SJCRH30 (cell line): ENCODE data around the gene MAP1LC3B. TPM values are rescaled to one million over a fixed set of nuclear protein-coding genes. Genes with fewer than 3 reads are reported as not detected.

Experiments
- DNase-seq, 2 experiments: peaks; one replicate each; pipeline ENCODE4 v3.0.0-alpha.2; 2015 to 2020
- H3K27ac ChIP-seq: fragments of 250-450 bp; sonication (Bioruptor Pico); 2 replicates; pipeline ENCODE4 v1.5.1; 2020; ENCODE audit warnings: mild to moderate bottlenecking, moderate library complexity
- H3K27me3 ChIP-seq: fragments of 250-450 bp; sonication (Bioruptor Pico); 2 replicates; pipeline ENCODE4 v1.5.1; 2020; ENCODE audit warnings: mild to moderate bottlenecking, moderate library complexity
- H3K36me3 ChIP-seq: fragments of 250-450 bp; sonication (Bioruptor Pico); 2 replicates; pipeline ENCODE4 v1.5.1; 2020; ENCODE audit warnings: mild to moderate bottlenecking, moderate library complexity
- H3K4me1 ChIP-seq: fragments of 250-450 bp; sonication (Bioruptor Pico); 2 replicates; pipeline ENCODE4 v1.5.1; 2020; ENCODE audit warnings: mild to moderate bottlenecking, moderate library complexity
- H3K4me3 ChIP-seq: fragments of 250-450 bp; sonication (Bioruptor Pico); 2 replicates; pipeline ENCODE4 v1.5.1; 2020; ENCODE audit warnings: mild to moderate bottlenecking, moderate library complexity
- H3K9me3 ChIP-seq: fragments of 250-450 bp; sonication (Bioruptor Pico); replicated peaks from 2 replicates; pipeline ENCODE4 v1.5.1; 2020; ENCODE audit warnings: mild to moderate bottlenecking, moderate library complexity
- total RNA-seq: library from RNA; depleted of rRNA; stranded (reverse); fragments of >200 nt; shearing (Covaris generic); gene quantifications from 2 replicates; pipeline ENCODE4 v1.2.3, GENCODE V29; 2014

Gene MAP1LC3B
- total RNA-seq, 1 experiment from 2014 or later: 12.9 TPM

DNA sequence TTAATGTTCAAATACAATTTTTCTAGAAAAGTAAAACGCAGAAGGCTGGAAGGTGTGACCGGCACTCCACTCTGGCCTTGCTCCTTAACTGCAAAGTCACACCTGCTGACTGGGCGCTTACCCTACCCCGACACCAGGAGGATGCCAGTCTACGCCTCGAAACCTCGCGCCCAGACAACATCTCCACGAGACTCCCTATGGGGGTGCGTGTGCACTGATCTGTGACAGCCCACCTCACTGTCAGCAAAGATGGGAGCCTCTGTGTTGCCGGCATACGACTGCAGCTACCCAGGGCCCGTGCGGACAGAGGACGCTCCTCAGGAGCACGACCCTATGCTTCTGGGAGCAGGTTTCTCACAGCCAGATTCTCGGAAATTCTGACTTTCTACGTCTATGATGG lies 26.1 kb downstream of the MAP1LC3B start:
- Histone ChIP-seq H3K4me1 (no peaks in the 10 kb centered on the region), H3K9me3 (no peaks in the 10 kb centered on the region), H3K36me3 (no peaks in the 10 kb centered on the region), H3K27ac (no peak overlapping the region), H3K4me3 (no peak overlapping the region), H3K27me3 (no peaks in the 10 kb centered on the region)
- DNase-seq: no peak

DNA sequence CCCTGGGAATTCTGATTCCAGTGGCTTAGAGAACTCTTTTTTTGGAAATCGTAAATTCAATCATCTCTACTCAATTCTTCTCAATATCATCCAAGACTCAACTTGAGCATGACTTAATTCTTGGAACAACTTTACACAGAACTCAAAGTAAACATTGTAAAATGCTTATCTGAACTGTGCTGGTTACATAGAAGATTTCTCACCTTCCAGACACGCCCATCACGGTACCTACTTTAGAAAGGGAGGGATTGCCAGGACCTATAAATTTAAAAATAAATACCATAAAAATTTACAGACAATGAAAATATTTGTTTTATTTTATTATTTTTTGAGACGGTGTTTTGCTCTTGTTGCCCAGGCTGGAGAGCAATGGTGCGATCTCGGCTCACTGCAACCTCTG lies 26.5 kb downstream of the MAP1LC3B start:
- Histone ChIP-seq H3K4me3 (no peak overlapping the region), H3K27ac (no peak overlapping the region), H3K9me3 (no peaks in the 10 kb centered on the region), H3K27me3 (no peaks in the 10 kb centered on the region), H3K36me3 (no peaks in the 10 kb centered on the region), H3K4me1 (no peaks in the 10 kb centered on the region)
- no peak for DNase-seq

DNA sequence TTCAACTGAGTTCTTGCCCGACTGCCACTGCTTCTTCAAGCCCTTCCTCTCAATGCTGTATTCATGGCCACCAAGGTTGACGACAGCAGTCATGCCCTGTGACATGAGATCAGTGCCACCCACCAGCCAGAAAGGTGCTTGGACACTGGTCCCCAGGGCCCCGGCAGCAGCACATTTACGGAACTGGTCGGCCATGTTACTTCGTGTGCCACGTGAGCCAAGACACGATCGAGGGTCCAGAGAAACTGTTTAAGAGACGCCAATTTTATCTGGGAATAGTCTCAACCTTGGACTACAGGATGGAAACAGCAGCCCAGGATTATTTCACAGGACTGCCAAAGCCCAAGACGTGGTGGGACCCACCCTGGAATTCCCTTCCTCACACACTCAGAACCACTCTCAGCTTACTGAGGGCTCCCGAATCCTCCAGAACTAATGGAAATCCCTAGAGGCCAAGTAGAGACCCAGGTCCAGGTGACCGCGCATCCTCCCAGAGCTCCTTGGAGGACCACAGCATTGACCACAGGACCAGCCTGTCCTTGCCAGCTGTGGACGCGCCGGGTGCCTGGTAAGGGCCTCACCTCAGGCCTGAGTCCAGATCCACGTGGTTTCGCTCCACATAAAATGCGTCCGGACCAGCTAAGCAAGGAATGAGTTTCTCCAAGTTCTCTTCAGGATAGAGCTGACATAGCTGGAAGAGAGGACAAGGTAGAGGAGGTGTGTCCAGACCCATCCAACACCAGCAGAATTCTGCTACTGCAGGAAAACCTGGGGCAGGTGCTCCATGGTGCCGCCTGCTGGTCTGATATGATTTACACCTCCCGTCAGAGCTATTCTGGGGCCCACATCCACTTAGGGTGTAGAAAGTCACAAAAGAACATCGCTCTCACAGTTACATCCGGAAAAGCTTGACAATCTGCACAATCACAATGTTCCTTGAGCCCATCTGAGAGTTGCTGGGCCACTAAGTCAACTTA lies 28.2 kb downstream of the MAP1LC3B start:
- no peak overlapping the region for H3K4me3 ChIP-seq
- DNase-seq: no peak
- no peak overlapping the region for H3K27ac ChIP-seq

DNA sequence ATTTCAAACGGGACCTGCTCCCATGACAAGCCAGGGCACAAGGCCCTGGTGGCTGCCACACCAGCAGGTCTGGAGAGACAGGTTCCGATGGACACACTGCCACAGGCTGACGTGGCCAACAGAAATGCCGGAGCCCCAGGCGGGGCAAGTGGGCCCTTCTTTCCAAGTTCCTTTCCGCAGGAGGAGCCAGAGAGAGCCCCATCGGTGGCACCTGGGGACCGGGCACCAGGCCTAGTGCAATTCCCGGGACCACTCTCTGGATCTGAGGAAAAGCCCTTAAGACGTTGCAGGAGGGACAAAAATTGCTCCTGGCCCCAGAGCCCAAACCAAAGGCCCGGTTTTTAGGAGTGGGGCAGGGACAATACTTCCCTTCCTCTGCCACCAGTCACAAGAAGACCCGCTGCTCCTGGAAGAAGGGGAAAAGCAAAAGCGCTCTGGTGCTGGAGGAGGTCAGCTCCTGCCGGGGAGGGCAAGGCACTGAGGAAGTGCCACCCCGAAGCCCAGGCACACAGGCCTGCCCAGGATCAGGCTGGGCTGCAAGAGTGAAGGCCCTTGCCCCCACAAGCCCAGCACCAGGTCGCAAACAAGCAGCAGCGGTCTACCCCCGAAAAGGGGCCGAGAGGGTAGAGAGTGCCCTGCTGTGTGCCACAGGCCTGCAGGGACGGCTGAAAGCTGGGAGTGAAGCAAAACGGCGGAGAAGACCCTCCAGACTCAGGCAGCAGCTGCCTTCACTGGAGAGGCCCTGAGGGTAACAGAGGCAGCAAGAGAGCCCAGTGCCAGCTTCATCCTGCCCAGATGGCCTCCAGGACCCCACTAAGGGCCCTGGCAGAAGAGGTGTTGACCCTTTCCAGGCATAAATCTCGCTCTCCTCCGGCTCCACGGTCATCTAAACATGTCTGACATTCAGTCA lies 29.1 kb downstream of the MAP1LC3B start:
- H3K9me3 ChIP-seq: no peaks in the 10 kb centered on the region
- H3K4me3 ChIP-seq: no peak overlapping the region
- H3K4me1 ChIP-seq: no peaks in the 10 kb centered on the region
- no peak for DNase-seq
- H3K36me3 ChIP-seq: no peaks in the 10 kb centered on the region
- no peak overlapping the region for H3K27ac ChIP-seq
- no peaks in the 10 kb centered on the region for H3K27me3 ChIP-seq

More for the DNA sequence above, 28.2 kb downstream of the MAP1LC3B start:
- no peaks in the 10 kb centered on the region for H3K36me3 ChIP-seq
- H3K4me1 ChIP-seq: no peaks in the 10 kb centered on the region
- no peaks in the 10 kb centered on the region for H3K27me3 ChIP-seq
- no peaks in the 10 kb centered on the region for H3K9me3 ChIP-seq

DNA sequence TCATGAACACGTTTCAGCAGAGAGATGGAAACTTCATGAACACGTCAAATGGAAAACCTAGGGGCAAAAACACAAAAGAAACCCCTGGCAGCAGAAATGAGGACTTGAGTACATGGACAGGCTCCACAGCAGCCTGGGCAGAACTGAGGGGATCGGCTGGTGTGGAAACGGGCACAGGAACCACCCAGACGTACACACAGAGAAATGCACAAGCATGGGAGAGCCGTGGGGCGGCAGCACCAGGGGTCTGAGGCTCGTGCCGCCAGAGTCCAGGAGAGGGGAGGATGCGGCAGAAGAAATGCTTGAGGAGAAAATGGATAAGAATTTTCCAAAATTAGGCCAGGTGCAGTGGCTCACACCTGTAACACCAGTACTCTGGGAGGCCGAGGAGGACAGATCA lies 30.0 kb downstream of the MAP1LC3B start:
- no peaks in the 10 kb centered on the region for H3K36me3 ChIP-seq
- H3K9me3 ChIP-seq: no peaks in the 10 kb centered on the region

DNA sequence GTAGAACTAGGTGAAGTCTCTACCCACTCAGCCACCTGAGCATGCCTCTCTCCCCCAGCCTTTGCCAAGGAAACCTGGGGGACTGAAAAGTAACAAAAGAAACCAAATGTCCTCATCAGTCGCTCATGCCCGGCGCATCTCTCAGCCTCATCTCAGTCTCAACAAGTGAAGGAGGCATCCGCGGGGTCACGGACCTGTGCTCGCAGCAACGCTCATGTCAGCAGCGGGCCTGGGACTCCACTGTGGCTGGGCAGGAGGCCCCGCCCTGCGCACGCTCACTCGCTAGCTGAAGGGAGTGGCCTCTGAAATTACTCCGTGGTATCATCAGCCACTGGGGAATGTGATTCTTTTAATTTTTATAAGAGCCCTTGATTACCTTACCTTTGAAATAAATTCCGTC lies 31.3 kb downstream of the MAP1LC3B start:
- H3K36me3 ChIP-seq: no peaks in the 10 kb centered on the region
- H3K9me3 ChIP-seq: no peaks in the 10 kb centered on the region
- no peak overlapping the region for H3K27ac ChIP-seq
- no peaks in the 10 kb centered on the region for H3K27me3 ChIP-seq
- no peak for DNase-seq
- H3K4me3 ChIP-seq: no peak overlapping the region
- no peaks in the 10 kb centered on the region for H3K4me1 ChIP-seq

More for the DNA sequence above, 30.0 kb downstream of the MAP1LC3B start:
- Histone ChIP-seq H3K4me3 (no peak overlapping the region), H3K27ac (no peak overlapping the region), H3K4me1 (no peaks in the 10 kb centered on the region), H3K27me3 (no peaks in the 10 kb centered on the region)
- DNase-seq: no peak

DNA sequence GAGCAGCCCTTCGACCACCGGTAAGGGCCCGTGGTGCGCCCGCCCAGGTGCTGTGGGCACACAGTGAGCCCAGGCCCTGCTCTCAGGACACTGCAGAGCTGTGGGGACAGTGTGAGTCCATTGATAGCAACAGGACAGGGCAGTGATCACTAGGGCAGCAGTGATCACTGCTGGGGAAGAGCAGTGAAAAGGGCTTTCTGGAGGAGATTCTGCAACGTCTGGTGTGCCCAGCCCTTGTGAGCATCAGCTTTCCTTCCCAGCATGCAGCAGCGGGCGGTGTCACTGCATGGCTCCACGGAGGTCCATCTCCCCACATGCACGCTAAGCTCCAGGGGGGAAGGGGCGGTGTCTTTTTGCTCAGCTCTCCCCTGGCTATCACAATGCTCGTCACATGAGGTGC lies 32.1 kb downstream of the MAP1LC3B start:
- Histone ChIP-seq H3K27me3 (no peaks in the 10 kb centered on the region), H3K4me3 (no peak overlapping the region), H3K9me3 (no peaks in the 10 kb centered on the region), H3K4me1 (no peaks in the 10 kb centered on the region), H3K27ac (no peak overlapping the region), H3K36me3 (no peaks in the 10 kb centered on the region)
- no peak for DNase-seq

DNA sequence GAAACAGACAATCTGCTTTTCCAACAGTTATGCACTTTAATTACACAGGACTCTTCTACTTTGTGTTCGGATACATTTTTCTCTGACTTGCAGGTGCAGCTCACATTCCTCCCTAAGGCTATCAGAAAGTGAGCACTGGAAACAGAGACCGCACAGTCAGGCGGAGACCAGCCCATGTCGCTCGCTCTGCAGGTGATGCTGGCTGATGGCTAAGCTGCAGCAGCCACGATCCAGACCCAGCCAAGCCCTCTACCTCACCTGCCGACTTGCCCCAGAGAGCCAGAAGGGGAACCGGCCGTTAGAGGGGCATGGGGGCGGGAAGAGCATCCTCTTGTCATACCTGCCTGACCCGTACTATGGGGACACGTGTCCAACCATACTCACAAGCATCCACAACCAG lies 33.8 kb downstream of the MAP1LC3B start:
- Histone ChIP-seq H3K9me3 (no peaks in the 10 kb centered on the region), H3K36me3 (no peaks in the 10 kb centered on the region), H3K27ac (no peak overlapping the region), H3K4me1 (no peaks in the 10 kb centered on the region), H3K4me3 (no peak overlapping the region), H3K27me3 (no peaks in the 10 kb centered on the region)
- DNase-seq: no peak

DNA sequence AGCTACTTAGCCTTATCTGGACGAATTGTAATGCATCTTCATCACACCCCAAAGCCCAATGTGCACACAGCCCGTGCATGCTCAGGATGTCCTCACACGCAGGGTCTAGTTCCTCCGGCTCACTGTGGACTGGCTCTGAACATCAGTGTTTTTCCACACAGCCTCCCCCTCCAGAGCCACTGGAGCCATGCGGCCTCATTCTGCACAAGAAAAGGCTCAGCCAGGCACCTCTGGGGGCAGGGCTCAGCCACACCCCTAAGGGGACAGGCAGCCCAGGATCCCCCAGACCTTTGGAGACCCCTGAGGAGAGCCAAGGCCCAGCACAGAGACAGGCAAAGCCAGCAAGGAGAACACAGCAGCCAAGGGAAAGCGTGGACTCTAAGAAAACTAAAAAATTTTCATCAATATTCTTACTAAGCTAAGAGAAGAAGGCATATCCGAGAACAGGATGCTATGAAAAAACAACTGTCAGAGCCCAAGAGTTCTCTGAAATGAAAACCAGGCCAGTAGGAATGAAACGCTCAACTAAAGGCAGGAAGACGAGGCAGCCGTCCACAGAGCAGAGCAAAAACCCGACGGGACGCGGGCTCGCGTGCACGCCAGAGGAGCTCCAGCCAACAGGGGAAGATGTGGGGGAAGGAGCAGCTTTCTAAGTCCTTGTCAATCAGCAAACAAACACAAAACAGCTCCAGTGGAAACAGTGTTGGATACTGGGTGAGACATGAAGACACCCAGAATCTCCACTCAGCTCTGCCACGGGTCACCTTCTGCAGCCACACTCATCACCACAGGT lies 34.5 kb downstream of the MAP1LC3B start:
- Histone ChIP-seq H3K36me3 (no peaks in the 10 kb centered on the region), H3K4me1 (no peaks in the 10 kb centered on the region), H3K27ac (no peak overlapping the region), H3K9me3 (no peaks in the 10 kb centered on the region), H3K27me3 (no peaks in the 10 kb centered on the region), H3K4me3 (no peak overlapping the region)
- DNase-seq: no peak

DNA sequence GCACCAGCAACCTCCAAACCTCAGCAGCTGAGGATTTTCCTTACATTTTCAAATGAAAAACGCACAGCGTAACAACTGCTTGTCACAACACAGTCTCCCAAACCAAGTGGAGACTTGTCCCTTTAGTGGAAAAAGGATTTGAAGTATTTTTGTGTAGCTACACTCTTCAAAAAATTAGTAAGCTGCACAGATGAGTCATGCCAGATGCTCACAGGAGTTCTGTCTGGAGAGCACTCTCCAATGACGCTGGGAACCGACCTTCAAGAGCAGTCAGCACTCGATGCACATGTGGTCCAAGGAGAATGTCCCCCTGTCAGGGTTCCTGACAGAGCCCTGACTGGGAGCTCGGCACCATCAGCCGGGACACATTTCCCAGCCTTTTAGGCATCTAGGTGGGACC lies 39.8 kb downstream of the MAP1LC3B start:
- no peaks in the 10 kb centered on the region for H3K27me3 ChIP-seq
- peaks cover 2% of the 10 kb centered on the region; the same call in 1 of the 2 replicates for H3K4me1 ChIP-seq
- no peaks in the 10 kb centered on the region for H3K9me3 ChIP-seq
- H3K36me3 ChIP-seq: no peaks in the 10 kb centered on the region
- no peak overlapping the region for H3K27ac ChIP-seq
- no peak overlapping the region for H3K4me3 ChIP-seq
- no peak for DNase-seq

DNA sequence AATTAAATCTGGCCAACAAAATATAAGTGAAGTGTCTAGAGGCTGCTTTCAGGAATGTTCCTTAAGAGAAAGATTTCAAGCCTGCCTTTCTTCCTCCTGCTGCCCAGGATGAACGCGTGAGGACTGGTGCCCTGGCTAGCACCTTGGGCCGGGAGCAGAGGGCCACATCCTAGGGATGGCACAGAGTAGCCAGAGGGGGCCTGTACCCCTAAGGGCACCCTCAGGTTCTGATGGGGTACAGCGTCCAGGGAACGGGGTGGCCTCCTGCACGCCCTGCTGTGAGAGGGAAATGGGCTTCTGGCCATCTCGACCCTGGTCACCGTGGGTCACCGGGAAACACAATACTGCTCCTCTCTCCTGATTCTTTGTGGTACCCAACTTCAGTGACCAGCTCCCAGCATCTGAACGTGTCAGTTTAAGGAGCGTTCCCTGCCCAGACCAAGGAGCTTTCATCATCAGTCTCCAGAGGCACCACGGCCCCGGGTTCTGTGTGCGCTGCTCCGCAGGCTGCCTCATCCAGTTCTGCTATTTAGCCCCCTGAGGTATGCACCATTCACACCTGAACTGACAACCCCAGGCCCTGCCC lies 40.3 kb downstream of the MAP1LC3B start:
- H3K27me3 ChIP-seq: no peaks in the 10 kb centered on the region
- H3K27ac ChIP-seq: no peak overlapping the region
- no peaks in the 10 kb centered on the region for H3K9me3 ChIP-seq
- H3K36me3 ChIP-seq: no peaks in the 10 kb centered on the region
- H3K4me1 ChIP-seq: peaks cover 3% of the 10 kb centered on the region; the same call in 1 of the 2 replicates
- H3K4me3 ChIP-seq: no peak overlapping the region
- no peak for DNase-seq

DNA sequence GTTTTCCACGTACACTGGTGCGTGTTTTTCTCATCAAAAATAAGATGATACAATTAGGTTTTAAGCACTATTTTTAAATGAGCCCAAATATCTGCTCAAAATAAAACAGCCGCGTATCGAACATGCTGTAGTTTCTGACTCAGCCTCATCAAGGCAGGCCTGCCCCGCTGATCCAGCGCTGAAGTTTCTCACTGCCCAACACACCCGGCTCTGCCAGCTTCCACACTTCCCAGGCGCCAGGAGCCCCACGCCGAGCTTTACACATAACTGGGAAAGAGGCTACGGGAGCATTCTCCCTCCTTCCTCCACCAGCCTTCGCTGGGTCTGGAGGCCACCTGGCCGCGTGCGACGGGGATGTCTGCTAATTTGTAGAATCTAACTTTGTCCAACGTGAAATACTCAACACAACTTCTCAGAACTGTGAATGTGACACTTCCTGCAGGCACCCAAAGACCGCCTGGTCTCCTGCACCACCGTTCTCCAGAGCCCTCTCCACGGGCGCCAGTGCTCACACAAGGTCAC lies 42.1 kb downstream of the MAP1LC3B start:
- Histone ChIP-seq H3K36me3 (no peaks in the 10 kb centered on the region), H3K4me1 (peaks cover 3% of the 10 kb centered on the region; the same call in 1 of the 2 replicates), H3K27ac (no peak overlapping the region), H3K9me3 (no peaks in the 10 kb centered on the region), H3K4me3 (no peak overlapping the region), H3K27me3 (no peaks in the 10 kb centered on the region)
- no peak for DNase-seq

DNA sequence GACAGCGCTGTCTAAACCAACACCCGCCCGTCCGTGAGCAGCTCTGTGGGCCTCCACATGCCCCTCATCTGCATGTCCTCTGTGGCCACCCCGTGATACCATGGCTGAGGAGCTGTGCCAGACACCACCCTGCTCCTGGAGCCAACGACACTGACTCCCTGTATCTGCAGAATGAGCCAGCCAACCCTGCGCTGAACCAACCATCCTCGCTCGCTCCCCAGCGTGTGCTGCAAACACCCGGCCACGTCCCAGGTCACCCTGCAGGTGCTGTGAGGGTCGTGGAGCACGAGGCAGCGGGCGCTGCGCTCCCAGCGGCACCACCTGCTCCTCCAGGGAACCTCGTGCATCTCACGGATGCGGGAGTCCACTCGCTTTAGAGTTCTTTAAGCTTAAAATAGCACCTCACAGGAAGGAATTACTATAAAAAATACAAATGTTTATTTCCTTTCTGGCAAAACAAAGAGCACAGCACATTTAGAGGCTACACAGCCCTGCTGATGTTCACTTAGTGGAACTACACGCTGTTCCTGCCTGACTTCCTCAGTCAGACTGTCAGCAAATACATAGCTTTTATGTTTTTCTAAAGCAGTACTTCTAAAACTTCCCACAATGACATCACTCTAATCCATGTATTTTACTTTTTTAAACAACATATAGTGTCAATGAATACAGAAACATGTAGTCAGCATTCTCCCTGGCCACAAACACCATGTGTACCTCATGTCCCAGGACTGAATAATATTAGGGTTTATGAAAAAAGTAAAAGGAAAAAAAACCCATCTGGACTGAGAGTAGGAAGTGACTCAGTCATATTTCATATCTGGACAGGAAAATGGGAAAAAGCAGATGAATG lies 43.5 kb downstream of the MAP1LC3B start:
- DNase-seq: no peak

More for the DNA sequence above, 43.5 kb downstream of the MAP1LC3B start:
- H3K9me3 ChIP-seq: no peaks in the 10 kb centered on the region
- H3K36me3 ChIP-seq: no peaks in the 10 kb centered on the region
- peak overlapping the region; percentile 48; the same call in 1 of the 2 replicates for H3K27ac ChIP-seq
- peaks cover 3% of the 10 kb centered on the region; the same call in 1 of the 2 replicates for H3K4me1 ChIP-seq
- no peak overlapping the region; the same call in 1 of the 2 replicates for H3K4me3 ChIP-seq
- no peaks in the 10 kb centered on the region for H3K27me3 ChIP-seq
